HUES64 (cell line): ENCODE results near the gene MATR3.

ENCODE experiments used
- H3K27ac ChIP-seq: 2 replicates; pipeline ENCODE4 v1.7.0; 2013; ENCODE audit warnings: low read depth, low read length, inconsistent platforms
- H3K27me3 ChIP-seq: 2 replicates; pipeline ENCODE4 v1.6.1; 2013; ENCODE audit warnings: mild to moderate bottlenecking, low read length; ENCODE audit not compliant: insufficient read depth
- H3K36me3 ChIP-seq: 2 replicates; pipeline ENCODE4 v1.6.1; 2013; ENCODE audit warnings: mild to moderate bottlenecking, low read length; ENCODE audit not compliant: insufficient read depth
- H3K4me1 ChIP-seq: 2 replicates; pipeline ENCODE4 v1.6.1; 2013; ENCODE audit warnings: mild to moderate bottlenecking, low read length, moderate library complexity; ENCODE audit not compliant: insufficient read depth
- H3K4me3 ChIP-seq: 2 replicates; pipeline ENCODE4 v1.5.1; 2013; ENCODE audit warnings: mild to moderate bottlenecking, low read length, moderate library complexity
- H3K9ac ChIP-seq: 2 replicates; pipeline ENCODE4 v1.6.1; 2013; ENCODE audit warnings: mild to moderate bottlenecking, low read depth, low read length
- H3K9me3 ChIP-seq: 2 replicates; pipeline ENCODE4 v1.6.1; 2013; ENCODE audit warnings: low read depth, low read length; ENCODE audit not compliant: insufficient read depth
- WGBS: fragments of 150-250, 120-280 bp; methylation state at CpG from one replicate; pipeline ENCODE4 v1.1.7; 2013; ENCODE audit warnings: missing lambda C conversion rate; 5-methylcytosine and 5-hydroxymethylcytosine counted together

MATR3 gene

GRCh38 chr5:139273572-139274289 is 19.8 kb upstream of the MATR3 start:
- Histone ChIP-seq H3K4me3 (peak overlapping the region; percentile 86), H3K27me3 (no peaks in the 10 kb centered on the region), H3K9ac (peak overlapping the region; percentile 100), H3K4me1 (peaks cover 36% of the 10 kb centered on the region), H3K27ac (peak overlapping the region; percentile 92), H3K36me3 (peaks cover 40% of the 10 kb centered on the region), H3K9me3 (no peaks in the 10 kb centered on the region)
- WGBS: 2% methylated on average over 47 of the region's 47 CpGs

- Histone ChIP-seq H3K27me3 (no peaks in the 10 kb centered on the region), H3K4me1 (peaks cover 38% of the 10 kb centered on the region), H3K36me3 (peaks cover 58% of the 10 kb centered on the region), H3K4me3 (peak overlapping the region; percentile 86), H3K27ac (peak overlapping the region; percentile 76), H3K9ac (peak overlapping the region; percentile 100), H3K9me3 (no peaks in the 10 kb centered on the region)
- WGBS: 34% methylated on average over 4 of the region's 4 CpGs
Measured at GRCh38 chr5:139275536-139275935, 18.0 kb upstream of the MATR3 start.

GRCh38 chr5:139275956-139276355 is 17.6 kb upstream of the MATR3 start:
- Histone ChIP-seq H3K9ac (peak overlapping the region; percentile 100), H3K4me1 (peaks cover 38% of the 10 kb centered on the region), H3K27me3 (no peaks in the 10 kb centered on the region), H3K36me3 (peaks cover 62% of the 10 kb centered on the region), H3K27ac (peak overlapping the region; percentile 76), H3K4me3 (peak overlapping the region; percentile 86), H3K9me3 (no peaks in the 10 kb centered on the region)
- WGBS: 21% methylated on average over 3 of the region's 3 CpGs

GRCh38 chr5:139276426-139276825 is 17.1 kb upstream of the MATR3 start:
- Histone ChIP-seq H3K27me3 (no peaks in the 10 kb centered on the region), H3K36me3 (peaks cover 67% of the 10 kb centered on the region), H3K4me3 (peak overlapping the region; percentile 86), H3K9ac (peak overlapping the region; percentile 100), H3K4me1 (peaks cover 38% of the 10 kb centered on the region), H3K27ac (peak overlapping the region; percentile 76), H3K9me3 (no peaks in the 10 kb centered on the region)
- 50% methylated on average over 2 of the region's 2 CpGs for WGBS

GRCh38 chr5:139277171-139277570 is 16.4 kb upstream of the MATR3 start:
- Histone ChIP-seq H3K27me3 (no peaks in the 10 kb centered on the region), H3K4me1 (peaks cover 38% of the 10 kb centered on the region), H3K27ac (peak overlapping the region; percentile 76), H3K9me3 (no peaks in the 10 kb centered on the region), H3K36me3 (peaks cover 74% of the 10 kb centered on the region), H3K9ac (peak overlapping the region; percentile 100), H3K4me3 (peak overlapping the region; percentile 86; the same call in 1 of the 2 replicates)
- 50% methylated on average over 5 of the region's 5 CpGs for WGBS

GRCh38 chr5:139278540-139279274 is 14.8 kb upstream of the MATR3 start:
- H3K36me3 ChIP-seq: peaks cover 89% of the 10 kb centered on the region
- 91% methylated on average over 6 of the region's 6 CpGs for WGBS
- H3K9me3 ChIP-seq: no peaks in the 10 kb centered on the region
- H3K4me3 ChIP-seq: no peak overlapping the region
- no peaks in the 10 kb centered on the region for H3K27me3 ChIP-seq
- H3K9ac ChIP-seq: peak overlapping the region; percentile 100
- peak overlapping the region; percentile 76 for H3K27ac ChIP-seq
- peaks cover 24% of the 10 kb centered on the region for H3K4me1 ChIP-seq

- Histone ChIP-seq H3K4me1 (peaks cover 7% of the 10 kb centered on the region; the same call in 1 of the 2 replicates), H3K9me3 (no peaks in the 10 kb centered on the region), H3K27ac (peak overlapping the region; percentile 61), H3K9ac (peak overlapping the region; percentile 41; the same call in 1 of the 2 replicates), H3K36me3 (peaks cover 94% of the 10 kb centered on the region), H3K27me3 (no peaks in the 10 kb centered on the region), H3K4me3 (no peak overlapping the region)
Measured at GRCh38 chr5:139282197-139282557, 11.4 kb upstream of the MATR3 start.

- 45% methylated on average over 2 of the region's 3 CpGs for WGBS
- Histone ChIP-seq H3K9ac (no peak overlapping the region), H3K4me1 (peaks cover 3% of the 10 kb centered on the region; the same call in 1 of the 2 replicates), H3K27me3 (no peaks in the 10 kb centered on the region), H3K36me3 (peaks cover 80% of the 10 kb centered on the region), H3K27ac (peak overlapping the region; percentile 45; the same call in 1 of the 2 replicates), H3K9me3 (no peaks in the 10 kb centered on the region), H3K4me3 (no peak overlapping the region)
Measured at GRCh38 chr5:139283252-139284166, 10.0 kb upstream of the MATR3 start.

GRCh38 chr5:139284295-139284694 is 9.2 kb upstream of the MATR3 start:
- 94% methylated on average over 7 of the region's 8 CpGs for WGBS
- Histone ChIP-seq H3K27me3 (no peaks in the 10 kb centered on the region), H3K27ac (no peak overlapping the region), H3K4me1 (no peaks in the 10 kb centered on the region), H3K9ac (no peak overlapping the region), H3K36me3 (peaks cover 72% of the 10 kb centered on the region), H3K4me3 (no peak overlapping the region), H3K9me3 (no peaks in the 10 kb centered on the region)

GRCh38 chr5:139285651-139286392 is 7.7 kb upstream of the MATR3 start:
- no peaks in the 10 kb centered on the region for H3K27me3 ChIP-seq
- peaks cover 59% of the 10 kb centered on the region for H3K36me3 ChIP-seq
- WGBS: 93% methylated on average over 3 of the region's 3 CpGs
- peak overlapping the region; percentile 34; the same call in 1 of the 2 replicates for H3K27ac ChIP-seq
- H3K4me3 ChIP-seq: no peak overlapping the region
- H3K9me3 ChIP-seq: no peaks in the 10 kb centered on the region
- no peaks in the 10 kb centered on the region for H3K4me1 ChIP-seq
- no peak overlapping the region for H3K9ac ChIP-seq
